Raji (cell line): ENCODE results near the gene RNF113A.

Experiments
- POLR2A ChIP-seq: IDR thresholded peaks from 2 replicates; pipeline ENCODE4 v1.6.1; 2011; ENCODE audit warnings: low read depth, low read length, control low read depth; ENCODE audit not compliant: insufficient read depth

Gene RNF113A

GRCh38 chrX:119852382-119853353 is 18.9 kb downstream of the RNF113A start, which contains the start of gene UPF3B:
Gene UPF3B (minus strand): TSS chrX:119852963. CDS start chrX:119852928, 35 bp downstream.
- TF ChIP-seq POLR2A = peak; percentile 71

- TF ChIP-seq POLR2A = no peak
These were observed 37.6 kb downstream of the RNF113A start for GRCh38 chrX:119833905-119834304.

- TF ChIP-seq POLR2A = no peak
These were observed 43.1 kb downstream of the RNF113A start for GRCh38 chrX:119828446-119828845.

- TF ChIP-seq POLR2A = no peak
These were observed 45.1 kb downstream of the RNF113A start for GRCh38 chrX:119826399-119826959.
